Measurements from ENCODE around the gene MRPL20. TPM values are rescaled to one million over a fixed set of nuclear protein-coding genes. Genes with fewer than 3 reads are reported as not detected.

The MRPL20 gene
- total and polyA plus RNA-seq, 2 donors (not counting 3 experiments of a cell fraction or from before 2014, with no cell fraction given), result 134 to 152 TPM

DNA sequence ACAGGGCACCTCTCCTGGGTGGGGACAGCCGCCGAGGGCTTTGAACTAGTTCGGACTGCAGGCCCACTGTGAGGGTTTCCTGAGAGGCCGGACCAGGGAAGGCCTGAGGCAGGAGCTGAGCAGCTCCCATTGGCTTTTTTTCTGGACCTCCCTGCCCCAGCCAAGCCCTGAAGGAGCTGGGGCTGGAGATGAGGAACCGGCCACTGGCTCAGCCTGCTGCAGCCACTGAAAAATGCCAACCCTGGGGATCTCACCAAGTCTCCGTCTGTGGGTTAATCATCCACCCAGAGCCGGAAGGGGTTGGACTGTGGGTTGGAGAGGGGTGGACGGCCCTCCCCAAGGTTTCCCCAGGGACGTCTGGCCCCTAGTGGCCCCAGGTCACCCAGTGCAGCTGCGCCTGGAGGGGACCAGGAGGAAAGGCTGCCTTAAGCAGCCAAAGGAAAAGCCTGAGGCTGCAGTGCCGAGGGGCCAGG lies 30.8 kb upstream of the MRPL20 start:
- POLR2A ChIA-PET, result no interaction called here
- Histone ChIP-seq H3K79me2 (ENCODE audit: control insufficient read depth, insufficient read depth, low read length) (no peaks in the 10 kb centered on the region), H3K27ac (ENCODE audit: insufficient read depth, low read depth, low read length) (no peak overlapping the region), H3K4me1 (ENCODE audit: control insufficient read depth, extremely low read depth, insufficient read depth, low read length) (peaks cover 13% of the 10 kb centered on the region), H4K20me1 (replicated peaks; ENCODE audit: control insufficient read depth, extremely low read depth, insufficient read depth, low read length) (no peaks in the 10 kb centered on the region), H3K9me3 (replicated peaks; ENCODE audit: control insufficient read depth, insufficient read depth, low read length) (no peaks in the 10 kb centered on the region), H3K4me3 (replicated peaks in 1 of 3; ENCODE audit: insufficient read depth in 1 of 3, low read depth in 1 of 3, low read length in 3 of 3) (no peak overlapping the region), H3K9ac (replicated peaks; ENCODE audit: extremely low read depth, insufficient read depth, low read length) (no peak overlapping the region), H3K9me1 (replicated peaks; ENCODE audit: control insufficient read depth, extremely low read depth, insufficient read depth, low read length) (no peaks in the 10 kb centered on the region), H2AFZ (ENCODE audit: low read depth, low read length) (no peak overlapping the region), H3K27me3 (ENCODE audit: control insufficient read depth in 2 of 2, insufficient read depth in 2 of 2, low read length in 2 of 2) (no peaks in the 10 kb centered on the region), H3K36me3 (ENCODE audit: control insufficient read depth in 2 of 2, extremely low read depth in 1 of 2, insufficient read depth in 2 of 2, low read length in 2 of 2) (no peaks in the 10 kb centered on the region), H3K4me2 (ENCODE audit: insufficient read depth, low read length) (no peak overlapping the region)
- intact Hi-C loops (cut with micrococcal nuclease) (no loop called here), dilution Hi-C loops (cut with MboI; ENCODE audit: extremely low pct_ligation_motif_present, low sequenced_read_pairs) (no loop called here)
- BruUV-seq (replicated peaks), result no TSS peak
- CTCF ChIA-PET, result interaction anchor here (1.4 to 4.4 kb wide), 3 partner anchors 10 to 35 kb away, joined by 4 to 23 read pairs (median 7); no protein-coding TSS in a partner anchor
- no peak for DNase-seq (ENCODE audit: low read depth, low spot score)
- TF ChIP-seq POLR2A (IDR thresholded peaks at IDR 0.05; ENCODE audit: low read depth, low read length), result no peak
- no peak for TF ChIP-seq FOS (IDR thresholded peaks at IDR 0.05; ENCODE audit: borderline replicate concordance, insufficient read depth, low read length)
- TF ChIP-seq JUN (IDR thresholded peaks at IDR 0.05; ENCODE audit: borderline replicate concordance, insufficient read depth, insufficient read length, low read depth), result no peak
- TF ChIP-seq MYC (IDR thresholded peaks at IDR 0.05; ENCODE audit: low read depth, low read length), result no peak
- TF ChIP-seq, protein P1, sequence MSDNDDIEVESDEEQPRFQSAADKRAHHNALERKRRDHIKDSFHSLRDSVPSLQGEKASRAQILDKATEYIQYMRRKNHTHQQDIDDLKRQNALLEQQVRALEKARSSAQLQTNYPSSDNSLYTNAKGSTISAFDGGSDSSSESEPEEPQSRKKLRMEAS (IDR thresholded peaks at IDR 0.05; ENCODE audit: insufficient read depth, insufficient read length), result no peak
- TF ChIP-seq, protein P2, sequence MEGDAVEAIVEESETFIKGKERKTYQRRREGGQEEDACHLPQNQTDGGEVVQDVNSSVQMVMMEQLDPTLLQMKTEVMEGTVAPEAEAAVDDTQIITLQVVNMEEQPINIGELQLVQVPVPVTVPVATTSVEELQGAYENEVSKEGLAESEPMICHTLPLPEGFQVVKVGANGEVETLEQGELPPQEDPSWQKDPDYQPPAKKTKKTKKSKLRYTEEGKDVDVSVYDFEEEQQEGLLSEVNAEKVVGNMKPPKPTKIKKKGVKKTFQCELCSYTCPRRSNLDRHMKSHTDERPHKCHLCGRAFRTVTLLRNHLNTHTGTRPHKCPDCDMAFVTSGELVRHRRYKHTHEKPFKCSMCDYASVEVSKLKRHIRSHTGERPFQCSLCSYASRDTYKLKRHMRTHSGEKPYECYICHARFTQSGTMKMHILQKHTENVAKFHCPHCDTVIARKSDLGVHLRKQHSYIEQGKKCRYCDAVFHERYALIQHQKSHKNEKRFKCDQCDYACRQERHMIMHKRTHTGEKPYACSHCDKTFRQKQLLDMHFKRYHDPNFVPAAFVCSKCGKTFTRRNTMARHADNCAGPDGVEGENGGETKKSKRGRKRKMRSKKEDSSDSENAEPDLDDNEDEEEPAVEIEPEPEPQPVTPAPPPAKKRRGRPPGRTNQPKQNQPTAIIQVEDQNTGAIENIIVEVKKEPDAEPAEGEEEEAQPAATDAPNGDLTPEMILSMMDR (IDR thresholded peaks at IDR 0.05; ENCODE audit: extremely low read depth in 1 of 2, insufficient read depth in 1 of 2, low read depth in 1 of 2, low read length in 2 of 2), result no peak
- no peak for TF ChIP-seq GATA2 (IDR thresholded peaks at IDR 0.05; ENCODE audit: insufficient read depth, insufficient read length, low read depth, low read length)
- no peak for TF ChIP-seq POLR2AphosphoS5 (IDR thresholded peaks at IDR 0.05; ENCODE audit: insufficient read depth, low read depth, low read length)
- TF ChIP-seq EZH2 (IDR thresholded peaks at IDR 0.05; ENCODE audit: borderline replicate concordance, low read depth, low read length, severe bottlenecking), result no peak
- FAIRE-seq, result no peak
